ENCODE results near the gene PDE4A. TPM values are rescaled to one million over a fixed set of nuclear protein-coding genes. Genes with fewer than 3 reads are reported as not detected.

The PDE4A gene
- total RNA-seq, 1 experiment from 2014 or later: 0.42 TPM

DNA sequence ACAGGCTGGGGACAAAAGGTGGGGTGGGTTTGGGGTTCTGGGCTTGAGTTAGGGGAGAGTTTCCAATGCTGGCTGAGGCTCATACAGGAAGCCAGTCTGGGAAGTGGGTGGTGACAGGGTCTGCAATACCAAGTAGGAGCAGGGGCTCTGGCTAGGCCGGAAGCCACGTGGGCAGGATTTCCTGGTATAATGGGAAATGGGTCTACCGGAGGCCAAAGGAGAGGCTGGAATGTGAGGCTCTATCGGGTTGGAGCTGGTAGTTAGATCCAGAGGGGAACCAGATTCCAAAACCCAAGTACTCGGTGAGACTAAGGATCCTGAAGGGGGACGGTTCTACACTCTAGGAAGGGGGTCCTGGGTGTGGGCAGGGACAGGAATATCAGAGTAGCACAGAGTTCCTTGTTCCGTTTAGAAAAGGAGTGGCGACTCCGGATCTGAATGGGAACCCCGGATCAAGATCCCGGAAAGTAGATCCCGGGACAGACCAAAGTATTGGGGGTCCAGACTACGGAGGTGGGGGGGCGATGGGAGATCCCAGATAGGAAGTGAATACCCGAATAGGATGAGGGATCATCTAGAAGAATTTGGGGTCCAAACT is 17.8 kb upstream of the PDE4A start:
- Mint-ChIP-seq H3K36me3 (ENCODE audit: insufficient read depth, unreplicated experiment) (peaks cover 33% of the 10 kb centered on the region), H3K4me3 (ENCODE audit: unreplicated experiment) (peak overlapping the region; percentile 99), H3K9me3 (ENCODE audit: unreplicated experiment) (no peaks in the 10 kb centered on the region), H3K4me1 (ENCODE audit: insufficient read depth, unreplicated experiment) (peaks cover 13% of the 10 kb centered on the region), H3K27ac (ENCODE audit: low read depth, unreplicated experiment) (peak overlapping the region; percentile 98), H3K27me3 (ENCODE audit: insufficient read depth, unreplicated experiment) (peaks cover 4% of the 10 kb centered on the region)
- CTCF ChIA-PET: interaction anchor here (1.2 to 5.5 kb wide), 6 partner anchors 11 to 142 kb away, joined by 3 to 74 read pairs (median 9); no protein-coding TSS in a partner anchor
- POLR2A ChIA-PET: interaction anchor here (0.7 to 3.2 kb wide), 13 partner anchors 10 to 251 kb away, joined by 3 to 17 read pairs (median 4); partner anchors contain the start of genes ICAM1, PDE4A, RAVER1 and TYK2
- BruUV-seq (replicated peaks): no TSS peak
- intact Hi-C loops (cut with micrococcal nuclease): loop anchor here (2.0 to 5.0 kb wide), 2 partner anchors 22 to 170 kb away; no protein-coding TSS in a partner anchor
- TF ChIP-seq, protein P1, sequence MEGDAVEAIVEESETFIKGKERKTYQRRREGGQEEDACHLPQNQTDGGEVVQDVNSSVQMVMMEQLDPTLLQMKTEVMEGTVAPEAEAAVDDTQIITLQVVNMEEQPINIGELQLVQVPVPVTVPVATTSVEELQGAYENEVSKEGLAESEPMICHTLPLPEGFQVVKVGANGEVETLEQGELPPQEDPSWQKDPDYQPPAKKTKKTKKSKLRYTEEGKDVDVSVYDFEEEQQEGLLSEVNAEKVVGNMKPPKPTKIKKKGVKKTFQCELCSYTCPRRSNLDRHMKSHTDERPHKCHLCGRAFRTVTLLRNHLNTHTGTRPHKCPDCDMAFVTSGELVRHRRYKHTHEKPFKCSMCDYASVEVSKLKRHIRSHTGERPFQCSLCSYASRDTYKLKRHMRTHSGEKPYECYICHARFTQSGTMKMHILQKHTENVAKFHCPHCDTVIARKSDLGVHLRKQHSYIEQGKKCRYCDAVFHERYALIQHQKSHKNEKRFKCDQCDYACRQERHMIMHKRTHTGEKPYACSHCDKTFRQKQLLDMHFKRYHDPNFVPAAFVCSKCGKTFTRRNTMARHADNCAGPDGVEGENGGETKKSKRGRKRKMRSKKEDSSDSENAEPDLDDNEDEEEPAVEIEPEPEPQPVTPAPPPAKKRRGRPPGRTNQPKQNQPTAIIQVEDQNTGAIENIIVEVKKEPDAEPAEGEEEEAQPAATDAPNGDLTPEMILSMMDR (IDR thresholded peaks at IDR 0.05; ENCODE audit: unreplicated experiment): no peak
- peak; percentile 36 for DNase-seq (ENCODE audit: unreplicated experiment)

DNA sequence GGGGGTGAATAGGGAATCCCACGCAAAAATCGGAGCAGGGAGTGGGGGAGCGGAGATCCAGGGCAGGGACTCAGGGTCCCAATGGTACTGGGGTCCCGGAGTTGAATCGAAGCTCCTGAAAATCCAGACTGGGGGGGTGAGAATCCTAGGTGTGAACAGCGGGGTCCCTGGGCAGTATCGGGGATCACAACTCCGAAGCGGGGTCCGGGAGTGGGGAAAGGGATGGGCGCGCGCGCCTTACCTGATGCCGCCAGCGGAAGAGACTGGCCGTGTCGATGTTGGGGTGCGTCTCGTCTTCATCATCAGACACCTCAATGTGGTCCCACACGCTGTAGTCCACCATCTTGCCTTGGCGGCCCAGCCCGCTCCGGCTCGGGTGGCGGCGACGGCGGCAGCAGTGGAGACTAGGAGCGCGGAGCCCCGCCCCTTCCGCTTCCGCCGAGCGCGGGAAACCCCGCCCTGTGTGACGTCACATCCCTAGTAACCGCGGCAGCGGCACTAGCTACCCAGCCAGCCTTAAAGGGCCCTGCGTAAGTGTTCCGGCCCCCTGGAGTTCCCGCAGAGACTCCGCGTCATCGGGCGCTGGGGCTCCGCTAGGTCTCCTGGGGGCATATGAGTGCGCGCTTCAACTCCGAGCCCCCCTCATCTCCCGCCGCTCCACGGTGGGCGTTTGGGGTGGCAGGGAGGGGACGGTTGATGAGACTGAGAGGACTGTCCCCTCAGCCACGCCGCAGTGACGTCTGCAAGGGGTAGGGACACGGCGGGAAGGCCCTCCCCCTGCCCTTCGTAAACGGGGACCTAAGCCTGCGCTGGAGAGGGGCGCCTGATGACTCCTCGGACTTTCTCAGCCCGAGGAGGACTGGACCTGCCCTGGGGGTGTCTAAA is 17.0 kb upstream of the PDE4A start, which contains the start of gene CDC37:
TSS of gene CDC37 (minus strand) at position 406 of the 885 bp plus-strand sequence. CDS start at position 343, 63 bp downstream.
- CTCF ChIA-PET: interaction anchor here (0.6 to 5.5 kb wide), 20 partner anchors 11 to 298 kb away, joined by 3 to 74 read pairs (median 4); no protein-coding TSS in a partner anchor
- Mint-ChIP-seq H3K27ac (ENCODE audit: low read depth, unreplicated experiment) (peak within 1 kb of the TSS; percentile 98), H3K27me3 (ENCODE audit: insufficient read depth, unreplicated experiment) (peaks cover 11% of the 10 kb centered on the region), H3K4me1 (ENCODE audit: insufficient read depth, unreplicated experiment) (peaks cover 5% of the 10 kb centered on the region), H3K4me3 (ENCODE audit: unreplicated experiment) (peak within 1 kb of the TSS; percentile 99), H3K9me3 (ENCODE audit: unreplicated experiment) (no peaks in the 10 kb centered on the region), H3K36me3 (ENCODE audit: insufficient read depth, unreplicated experiment) (peaks cover 28% of the 10 kb centered on the region)
- DNase-seq (ENCODE audit: unreplicated experiment): peak; percentile 97
- POLR2A ChIA-PET: interaction anchor here (0.7 to 3.2 kb wide), 21 partner anchors 9 to 298 kb away, joined by 3 to 17 read pairs (median 4); partner anchors contain the start of genes ICAM1, KRI1, PDE4A and QTRT1
- TF ChIP-seq, protein P1 (IDR thresholded peaks at IDR 0.05; ENCODE audit: unreplicated experiment): no peak
- intact Hi-C loops (cut with micrococcal nuclease): loop anchor here (2.0 to 5.0 kb wide), 2 partner anchors 21 to 169 kb away; no protein-coding TSS in a partner anchor
- TSS peak; percentile 46 for BruUV-seq (replicated peaks)

- no TSS peak for BruUV-seq (replicated peaks)
- intact Hi-C loops (cut with micrococcal nuclease): loop anchor here (5.0 kb wide), 1 partner anchor 167 kb away; no protein-coding TSS in a partner anchor
- Mint-ChIP-seq H3K4me1 (ENCODE audit: insufficient read depth, unreplicated experiment) (peaks cover 5% of the 10 kb centered on the region), H3K9me3 (ENCODE audit: unreplicated experiment) (no peaks in the 10 kb centered on the region), H3K36me3 (ENCODE audit: insufficient read depth, unreplicated experiment) (peaks cover 13% of the 10 kb centered on the region), H3K27ac (ENCODE audit: low read depth, unreplicated experiment) (no peak overlapping the region), H3K27me3 (ENCODE audit: insufficient read depth, unreplicated experiment) (peaks cover 11% of the 10 kb centered on the region), H3K4me3 (ENCODE audit: unreplicated experiment) (peak overlapping the region; percentile 99)
- CTCF ChIA-PET: interaction anchor here (0.5 to 5.5 kb wide), 16 partner anchors 11 to 532 kb away, joined by 3 to 74 read pairs (median 4); partner anchors contain the start of gene TYK2
- no peak for DNase-seq (ENCODE audit: unreplicated experiment)
- TF ChIP-seq, protein P1 (IDR thresholded peaks at IDR 0.05; ENCODE audit: unreplicated experiment): no peak
- POLR2A ChIA-PET: interaction anchor here (1.0 to 1.5 kb wide), 5 partner anchors 13 to 154 kb away, joined by 3 to 4 read pairs (median 4); partner anchors contain the start of gene ICAM1
These were observed 15.2 kb upstream of the PDE4A start for GRCh38 chr19:10404888-10405820.
